ENCODE data around the gene GAD1.

The GAD1 gene

DNA sequence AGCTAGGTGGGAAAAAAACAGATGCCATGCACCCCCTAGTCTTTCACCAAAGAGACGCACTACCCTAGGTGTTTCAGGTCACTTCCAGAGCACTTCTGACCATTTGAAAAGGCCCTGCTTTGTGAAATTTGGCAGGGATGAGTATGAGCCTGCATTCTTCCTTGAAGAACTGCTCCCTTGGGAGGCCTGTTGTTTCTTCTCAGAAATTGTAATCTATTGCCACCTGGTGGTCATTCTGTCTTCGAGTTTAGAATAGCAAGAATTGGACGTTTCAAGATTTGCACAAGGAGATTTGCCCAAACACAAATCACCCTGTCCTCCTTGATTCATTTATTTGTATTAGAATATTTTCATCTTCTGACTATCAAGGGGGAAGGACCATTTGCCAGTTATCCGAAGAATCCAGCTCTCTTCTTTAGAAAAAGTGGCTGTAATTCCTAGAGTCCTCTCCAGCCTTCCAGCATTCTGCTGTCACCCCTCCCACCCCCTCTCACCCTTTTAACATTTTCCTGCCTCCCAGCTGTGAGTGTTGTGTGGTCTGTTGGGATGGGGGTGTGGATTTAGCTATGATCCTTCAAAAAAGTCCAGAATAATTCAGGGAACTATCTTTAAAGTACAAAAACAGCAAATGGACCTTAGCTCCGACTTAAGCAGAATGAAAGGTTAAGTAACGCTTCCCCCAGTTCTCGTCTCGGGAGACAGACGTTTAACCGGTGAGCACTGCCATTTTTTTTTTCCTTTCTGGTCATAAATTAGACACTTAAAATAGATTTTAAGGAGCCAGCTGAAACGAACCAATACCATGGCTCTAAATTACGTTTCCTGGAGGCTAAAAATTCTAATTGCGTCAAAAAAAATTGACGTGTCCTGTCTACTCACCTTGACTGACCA, 3.7 kb upstream of the GAD1 start:
- H3K4me1 ChIP-seq (ENCODE audit: insufficient read depth, low read length, poor library complexity, severe bottlenecking) = peaks cover 8% of the 10 kb centered on the region
- H4K20me1 ChIP-seq (ENCODE audit: insufficient read depth, low read length, poor library complexity, severe bottlenecking) = no peaks in the 10 kb centered on the region
- H3F3A ChIP-seq (ENCODE audit: low read depth) = no peaks in the 10 kb centered on the region
- H3K9ac ChIP-seq (ENCODE audit: low read depth, low read length, poor library complexity, severe bottlenecking) = no peak overlapping the region
- H2AFZ ChIP-seq (ENCODE audit: low read length) = no peak overlapping the region
- no peaks in the 10 kb centered on the region for H3K9me2 ChIP-seq (replicated peaks; ENCODE audit: low read depth, low read length)
- H3K79me2 ChIP-seq (ENCODE audit: insufficient read depth, low read length) = no peaks in the 10 kb centered on the region
- H3K27me3 ChIP-seq (ENCODE audit: insufficient read depth, low read length, poor library complexity, severe bottlenecking) = peaks cover 4% of the 10 kb centered on the region
- H3K36me3 ChIP-seq (ENCODE audit: insufficient read depth, low read length) = no peaks in the 10 kb centered on the region
- no peaks in the 10 kb centered on the region for H3K9me3 ChIP-seq (ENCODE audit: insufficient read depth, low read depth, low read length)
- H3K4me3 ChIP-seq (ENCODE audit: low read length, poor library complexity, severe bottlenecking) = no peak overlapping the region
- no peak overlapping the region for H3K4me2 ChIP-seq (ENCODE audit: low read depth, low read length, poor library complexity, severe bottlenecking)
- TF ChIP-seq EZH2phosphoT487 (IDR thresholded peaks at IDR 0.05; ENCODE audit: borderline replicate concordance) (no peak), CTCF (conservative IDR thresholded peaks at IDR 0.05; ENCODE audit: low read length) (peak; percentile 86)

DNA sequence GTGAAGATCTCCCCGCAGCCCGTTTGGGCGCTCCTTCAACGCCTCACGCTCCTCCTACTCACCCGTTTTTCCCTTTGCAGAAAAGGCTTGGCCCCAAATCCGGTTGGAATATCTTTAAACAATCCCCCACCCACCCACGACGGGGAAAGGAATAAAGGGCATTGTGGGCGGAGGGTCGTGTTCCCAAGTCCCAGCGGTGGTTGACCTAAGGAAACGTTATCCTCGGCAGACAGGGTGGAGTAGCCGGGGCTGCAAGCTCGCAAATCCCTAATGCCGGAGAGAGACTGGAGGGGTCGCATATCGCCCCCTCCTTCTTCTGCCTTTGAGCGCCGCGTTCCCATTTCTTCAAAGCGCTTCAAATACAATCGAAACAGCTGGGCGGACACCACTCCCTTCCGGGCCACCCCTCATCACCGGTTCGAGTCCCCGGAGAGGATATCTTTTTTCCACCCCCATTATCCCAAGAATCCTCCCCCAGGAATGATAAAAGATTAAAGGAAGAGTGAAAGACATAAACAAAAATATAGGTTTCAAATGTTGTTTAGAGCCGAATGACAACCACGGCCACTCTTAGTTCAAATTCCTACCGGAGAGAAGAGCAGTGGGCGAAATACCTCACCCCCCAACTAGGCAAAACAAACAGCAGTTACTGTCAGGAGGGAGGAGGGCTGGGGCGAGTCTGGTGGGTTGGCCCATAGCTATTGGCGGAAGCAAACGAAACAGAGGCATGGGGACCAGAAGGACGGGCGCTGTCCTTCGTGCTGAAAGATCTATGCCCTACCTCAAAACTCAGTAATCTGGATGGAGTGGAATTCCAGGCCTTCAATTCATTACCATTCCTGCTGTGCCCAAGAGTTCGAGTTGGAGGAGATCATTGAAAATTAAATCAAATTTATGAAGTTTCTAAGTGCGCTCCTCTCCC, 2.8 kb upstream of the GAD1 start:
- no peak overlapping the region for H3K9ac ChIP-seq (ENCODE audit: low read depth, low read length, poor library complexity, severe bottlenecking)
- no peaks in the 10 kb centered on the region for H3K36me3 ChIP-seq (ENCODE audit: insufficient read depth, low read length)
- no peak overlapping the region for H2AFZ ChIP-seq (ENCODE audit: low read length)
- H3K4me3 ChIP-seq (ENCODE audit: low read length, poor library complexity, severe bottlenecking) = no peak overlapping the region
- no peaks in the 10 kb centered on the region for H4K20me1 ChIP-seq (ENCODE audit: insufficient read depth, low read length, poor library complexity, severe bottlenecking)
- no peaks in the 10 kb centered on the region for H3K9me3 ChIP-seq (ENCODE audit: insufficient read depth, low read depth, low read length)
- no peaks in the 10 kb centered on the region for H3K9me2 ChIP-seq (replicated peaks; ENCODE audit: low read depth, low read length)
- no peak overlapping the region for H3K4me2 ChIP-seq (ENCODE audit: low read depth, low read length, poor library complexity, severe bottlenecking)
- H3K27me3 ChIP-seq (ENCODE audit: insufficient read depth, low read length, poor library complexity, severe bottlenecking) = peaks cover 4% of the 10 kb centered on the region
- no peaks in the 10 kb centered on the region for H3F3A ChIP-seq (ENCODE audit: low read depth)
- TF ChIP-seq EZH2phosphoT487 (IDR thresholded peaks at IDR 0.05; ENCODE audit: borderline replicate concordance) = no peak
- no peak for TF ChIP-seq CTCF (conservative IDR thresholded peaks at IDR 0.05; ENCODE audit: low read length)
- H3K79me2 ChIP-seq (ENCODE audit: insufficient read depth, low read length) = no peaks in the 10 kb centered on the region
- peaks cover 8% of the 10 kb centered on the region for H3K4me1 ChIP-seq (ENCODE audit: insufficient read depth, low read length, poor library complexity, severe bottlenecking)

GRCh38 chr2:170814533-170815230, 2.0 kb upstream of the GAD1 start:
- H3K36me3 ChIP-seq (ENCODE audit: insufficient read depth, low read length) = no peaks in the 10 kb centered on the region
- no peaks in the 10 kb centered on the region for H3K79me2 ChIP-seq (ENCODE audit: insufficient read depth, low read length)
- no peaks in the 10 kb centered on the region for H3K9me2 ChIP-seq (replicated peaks; ENCODE audit: low read depth, low read length)
- H4K20me1 ChIP-seq (ENCODE audit: insufficient read depth, low read length, poor library complexity, severe bottlenecking) = no peaks in the 10 kb centered on the region
- H3K27me3 ChIP-seq (ENCODE audit: insufficient read depth, low read length, poor library complexity, severe bottlenecking) = peaks cover 4% of the 10 kb centered on the region
- peaks cover 8% of the 10 kb centered on the region for H3K4me1 ChIP-seq (ENCODE audit: insufficient read depth, low read length, poor library complexity, severe bottlenecking)
- TF ChIP-seq EZH2phosphoT487 (IDR thresholded peaks at IDR 0.05; ENCODE audit: borderline replicate concordance) (no peak), CTCF (conservative IDR thresholded peaks at IDR 0.05; ENCODE audit: low read length) (no peak)
- no peak overlapping the region for H3K9ac ChIP-seq (ENCODE audit: low read depth, low read length, poor library complexity, severe bottlenecking)
- H2AFZ ChIP-seq (ENCODE audit: low read length) = no peak overlapping the region
- no peak overlapping the region for H3K4me3 ChIP-seq (ENCODE audit: low read length, poor library complexity, severe bottlenecking)
- no peaks in the 10 kb centered on the region for H3K9me3 ChIP-seq (ENCODE audit: insufficient read depth, low read depth, low read length)
- no peak overlapping the region for H3K4me2 ChIP-seq (ENCODE audit: low read depth, low read length, poor library complexity, severe bottlenecking)
- no peaks in the 10 kb centered on the region for H3F3A ChIP-seq (ENCODE audit: low read depth)
